ENCODE data around the gene APOBEC3B.
"Not testable (repeated sequence)": the region's sequence is repeated elsewhere in the genome, so short reads cannot be mapped to it uniquely, and the experiment has no call there.

APOBEC3B gene

GRCh38 chr22:39008271-39008850 lies 26.2 kb downstream of the APOBEC3B start:
- DNase-seq = not testable (repeated sequence)

GRCh38 chr22:39010946-39011345 lies 28.8 kb downstream of the APOBEC3B start:
- no peak for DNase-seq

GRCh38 chr22:39012533-39013511 lies 30.7 kb downstream of the APOBEC3B start:
- no peak for DNase-seq

GRCh38 chr22:39013561-39013941 lies 31.4 kb downstream of the APOBEC3B start:
- DNase-seq = not testable (repeated sequence)

GRCh38 chr22:39013942-39014722 lies 32.0 kb downstream of the APOBEC3B start, which contains the start of gene APOBEC3C:
APOBEC3C (plus strand) TSS chr22:39014257; CDS start chr22:39014363, 106 bp downstream.
- peak; percentile 84 for DNase-seq

- not testable (repeated sequence) for DNase-seq
Observed at GRCh38 chr22:39014723-39015121, 32.6 kb downstream of the APOBEC3B start.

- no peak for DNase-seq
Observed at GRCh38 chr22:39016592-39016991, 34.4 kb downstream of the APOBEC3B start.

GRCh38 chr22:39017596-39018365 lies 35.6 kb downstream of the APOBEC3B start:
- DNase-seq = no peak

- DNase-seq = not testable (repeated sequence)
Observed at GRCh38 chr22:39020021-39020651, 38.0 kb downstream of the APOBEC3B start.

GRCh38 chr22:39021552-39022250 lies 39.6 kb downstream of the APOBEC3B start:
- no peak for DNase-seq

- peak; percentile 51 for DNase-seq
Observed at GRCh38 chr22:39024519-39025308, 42.6 kb downstream of the APOBEC3B start.

- DNase-seq = no peak
Observed at GRCh38 chr22:39026509-39027150, 44.5 kb downstream of the APOBEC3B start.

GRCh38 chr22:39027717-39028116 lies 45.6 kb downstream of the APOBEC3B start:
- DNase-seq = no peak

GRCh38 chr22:39028281-39028680 lies 46.1 kb downstream of the APOBEC3B start:
- no peak for DNase-seq

GRCh38 chr22:39029227-39029626 lies 47.1 kb downstream of the APOBEC3B start:
- DNase-seq = no peak

GRCh38 chr22:39030705-39031104 lies 48.6 kb downstream of the APOBEC3B start:
- no peak for DNase-seq

GRCh38 chr22:39031434-39032295 lies 49.5 kb downstream of the APOBEC3B start:
- not testable (repeated sequence) for DNase-seq

GRCh38 chr22:39037071-39037470 lies 54.9 kb downstream of the APOBEC3B start:
- DNase-seq = not testable (repeated sequence)

Measured in CD4-positive, alpha-beta T cell treated with Interleukin-17A for 4 hours (primary cell).